Fibroblast of lung (primary cell): ENCODE data around the gene NME1. TPM values are rescaled to one million over a fixed set of nuclear protein-coding genes. Genes with fewer than 3 reads are reported as not detected.
A peak's percentile ranks its signal among the peaks of the same experiment; 100 is the strongest.

Source experiments
- DNase-seq, 2 donors: peaks; one replicate each; pipeline versions ENCODE4 v3.0.0 to v3.0.0-alpha.2; 2010; ENCODE audit warnings: low read depth in 2 of 2
- H2AFZ ChIP-seq: 2 replicates; pipeline ENCODE4 v1.5.1; 2012; ENCODE audit warnings: low read length, control low read depth, inconsistent platforms
- H3K27ac ChIP-seq: 2 replicates; pipeline ENCODE4 v1.5.1; 2011; ENCODE audit warnings: low read length, control low read depth; ENCODE audit not compliant: insufficient read depth
- H3K27me3 ChIP-seq: 2 replicates; pipeline ENCODE4 v1.5.1; 2011; ENCODE audit warnings: mild to moderate bottlenecking, low read length; ENCODE audit not compliant: control insufficient read depth, insufficient read depth
- H3K36me3 ChIP-seq: 2 replicates; pipeline ENCODE4 v1.5.1; 2011; ENCODE audit warnings: low read length; ENCODE audit not compliant: control insufficient read depth, insufficient read depth
- H3K4me1 ChIP-seq: 2 replicates; pipeline ENCODE4 v1.5.1; 2011; ENCODE audit warnings: low read length; ENCODE audit not compliant: control insufficient read depth, insufficient read depth; ENCODE audit errors: extremely low read depth
- H3K4me2 ChIP-seq: 2 replicates; pipeline ENCODE4 v1.5.1; 2011; ENCODE audit warnings: low read length, control low read depth; ENCODE audit not compliant: insufficient read depth; ENCODE audit errors: extremely low read depth
- H3K4me3 ChIP-seq, 4 experiments: fragments of 200-600 bp in 1 of 4; sonication (generic) in 1 of 4; replicated peaks in 1 of 4; 2 replicates each; pipeline ENCODE4 v1.5.1; 2011 to 2016; ENCODE audit warnings: low read length in 4 of 4, low read depth in 3 of 4, mild to moderate bottlenecking in 3 of 4, control low read depth in 2 of 4, inconsistent platforms in 1 of 4, mixed read lengths in 1 of 4; ENCODE audit not compliant: insufficient read depth in 1 of 4; ENCODE audit errors: control extremely low read depth in 1 of 4
- H3K79me2 ChIP-seq: 2 replicates; pipeline ENCODE4 v1.5.1; 2012; ENCODE audit warnings: mild to moderate bottlenecking, low read length, inconsistent platforms; ENCODE audit not compliant: control insufficient read depth, insufficient read depth
- H3K9ac ChIP-seq: 2 replicates; pipeline ENCODE4 v1.5.1; 2011; ENCODE audit warnings: mild to moderate bottlenecking, low read length, control low read depth; ENCODE audit not compliant: insufficient read depth
- H3K9me3 ChIP-seq: 2 replicates; pipeline ENCODE4 v1.5.1; 2012; ENCODE audit warnings: low read depth, low read length; ENCODE audit not compliant: control insufficient read depth, insufficient read depth
- H4K20me1 ChIP-seq: 2 replicates; pipeline ENCODE4 v1.5.1; 2011; ENCODE audit warnings: low read length; ENCODE audit not compliant: control insufficient read depth, insufficient read depth; ENCODE audit errors: extremely low read depth
- EZH2 ChIP-seq: IDR thresholded peaks from 2 replicates; pipeline ENCODE4 v1.5.1; 2012; ENCODE audit warnings: low read length, control low read depth, mild to moderate bottlenecking; ENCODE audit errors: missing control alignments
- polyA plus RNA-seq, 2 donors: library from polyadenylated mRNA; depleted of rRNA in 1 of 2; stranded (reverse) in 1 of 2; unstranded in 1 of 2; fragments of >200 nt; gene quantifications; 2 replicates each; pipeline ENCODE4 v1.2.1, GENCODE V29; 2011 to 2012; ENCODE audit warnings: missing spikeins in 1 of 2
- total RNA-seq: library from RNA; depleted of rRNA; stranded (reverse); fragments of >200 nt; gene quantifications from 2 replicates; pipeline ENCODE4 v1.2.1, GENCODE V29; 2014
- TF ChIP-seq, protein P1 (sequence below), 2 donors: IDR thresholded peaks in 1 of 2; conservative IDR thresholded peaks in 1 of 2; 1 replicate in 1 of 2; 2 replicates in 1 of 2; pipeline ENCODE4 v1.5.1; 2011 to 2012; ENCODE audit warnings: low read length in 2 of 2, control low read depth in 1 of 2, inconsistent platforms in 1 of 2, low read depth in 1 of 2, mild to moderate bottlenecking in 1 of 2

The NME1 gene
- total and polyA plus RNA-seq, 2 donors (not counting 1 experiment from before 2014, with no cell fraction given) = 108 to 220 TPM

DNA sequence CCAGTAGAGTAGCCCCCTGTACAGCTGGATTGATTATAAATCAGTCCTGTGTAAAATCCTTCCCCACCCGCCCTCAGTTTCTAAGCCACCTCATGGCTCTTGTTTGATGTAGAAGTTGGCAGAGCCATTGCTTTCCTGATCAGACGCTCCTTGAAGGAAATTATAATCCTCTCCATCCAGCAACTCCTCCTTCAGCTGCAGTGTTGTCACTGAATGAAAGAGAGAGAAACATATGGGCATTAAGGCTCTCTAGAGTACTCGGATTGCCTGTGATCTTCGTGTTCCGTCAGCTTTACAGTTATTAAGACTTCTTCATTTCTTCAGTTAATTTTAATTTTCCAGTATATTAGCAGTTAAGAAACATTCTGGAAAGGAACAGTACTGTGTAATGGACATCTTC is 27.1 kb downstream of the NME1 start:
- Histone ChIP-seq H3K9me3 (no peaks in the 10 kb centered on the region), H2AFZ (no peak overlapping the region), H3K27me3 (no peaks in the 10 kb centered on the region), H3K27ac (no peak overlapping the region), H3K4me2 (no peak overlapping the region), H3K4me1 (peaks cover 3% of the 10 kb centered on the region), H3K4me3 (no peak overlapping the region), H3K36me3 (no peaks in the 10 kb centered on the region), H3K79me2 (no peaks in the 10 kb centered on the region), H3K9ac (no peak overlapping the region), H4K20me1 (no peaks in the 10 kb centered on the region)
- DNase-seq = no peak
- TF ChIP-seq, protein P1, sequence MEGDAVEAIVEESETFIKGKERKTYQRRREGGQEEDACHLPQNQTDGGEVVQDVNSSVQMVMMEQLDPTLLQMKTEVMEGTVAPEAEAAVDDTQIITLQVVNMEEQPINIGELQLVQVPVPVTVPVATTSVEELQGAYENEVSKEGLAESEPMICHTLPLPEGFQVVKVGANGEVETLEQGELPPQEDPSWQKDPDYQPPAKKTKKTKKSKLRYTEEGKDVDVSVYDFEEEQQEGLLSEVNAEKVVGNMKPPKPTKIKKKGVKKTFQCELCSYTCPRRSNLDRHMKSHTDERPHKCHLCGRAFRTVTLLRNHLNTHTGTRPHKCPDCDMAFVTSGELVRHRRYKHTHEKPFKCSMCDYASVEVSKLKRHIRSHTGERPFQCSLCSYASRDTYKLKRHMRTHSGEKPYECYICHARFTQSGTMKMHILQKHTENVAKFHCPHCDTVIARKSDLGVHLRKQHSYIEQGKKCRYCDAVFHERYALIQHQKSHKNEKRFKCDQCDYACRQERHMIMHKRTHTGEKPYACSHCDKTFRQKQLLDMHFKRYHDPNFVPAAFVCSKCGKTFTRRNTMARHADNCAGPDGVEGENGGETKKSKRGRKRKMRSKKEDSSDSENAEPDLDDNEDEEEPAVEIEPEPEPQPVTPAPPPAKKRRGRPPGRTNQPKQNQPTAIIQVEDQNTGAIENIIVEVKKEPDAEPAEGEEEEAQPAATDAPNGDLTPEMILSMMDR (conservative IDR thresholded peaks at IDR 0.05 in 1 of 2, IDR thresholded peaks at IDR 0.05 in 1 of 2; ENCODE audit: low read depth in 1 of 2, low read length in 2 of 2) = no peak
- TF ChIP-seq EZH2 = no peak

DNA sequence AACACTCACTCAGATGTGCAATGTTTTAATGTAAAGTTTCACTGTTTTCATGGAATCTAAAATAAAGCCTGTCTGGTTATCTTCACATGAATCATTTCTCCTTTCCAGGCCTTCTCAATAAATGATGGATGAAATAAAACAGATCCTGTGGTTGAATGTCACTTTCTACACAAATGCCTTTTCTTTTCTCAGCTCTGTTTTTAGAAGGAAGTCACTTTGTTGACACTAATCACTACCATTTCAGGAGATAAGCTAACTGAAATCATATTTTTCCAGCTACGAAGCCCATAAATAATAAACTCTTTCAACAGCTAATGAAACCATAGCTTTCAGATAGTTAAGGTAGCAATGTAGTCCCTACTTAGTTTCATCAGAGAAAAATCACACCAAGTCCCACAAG is 30.8 kb downstream of the NME1 start:
- no peak for TF ChIP-seq EZH2
- TF ChIP-seq, protein P1 (conservative IDR thresholded peaks at IDR 0.05 in 1 of 2, IDR thresholded peaks at IDR 0.05 in 1 of 2; ENCODE audit: low read depth in 1 of 2, low read length in 2 of 2) = no peak
- Histone ChIP-seq H3K4me2 (no peak overlapping the region), H2AFZ (no peak overlapping the region), H3K79me2 (no peaks in the 10 kb centered on the region), H3K4me1 (peaks cover 3% of the 10 kb centered on the region), H3K4me3 (no peak overlapping the region), H3K9ac (no peak overlapping the region), H4K20me1 (no peaks in the 10 kb centered on the region), H3K27ac (no peak overlapping the region), H3K27me3 (no peaks in the 10 kb centered on the region), H3K36me3 (no peaks in the 10 kb centered on the region), H3K9me3 (no peaks in the 10 kb centered on the region)
- DNase-seq = no peak

DNA sequence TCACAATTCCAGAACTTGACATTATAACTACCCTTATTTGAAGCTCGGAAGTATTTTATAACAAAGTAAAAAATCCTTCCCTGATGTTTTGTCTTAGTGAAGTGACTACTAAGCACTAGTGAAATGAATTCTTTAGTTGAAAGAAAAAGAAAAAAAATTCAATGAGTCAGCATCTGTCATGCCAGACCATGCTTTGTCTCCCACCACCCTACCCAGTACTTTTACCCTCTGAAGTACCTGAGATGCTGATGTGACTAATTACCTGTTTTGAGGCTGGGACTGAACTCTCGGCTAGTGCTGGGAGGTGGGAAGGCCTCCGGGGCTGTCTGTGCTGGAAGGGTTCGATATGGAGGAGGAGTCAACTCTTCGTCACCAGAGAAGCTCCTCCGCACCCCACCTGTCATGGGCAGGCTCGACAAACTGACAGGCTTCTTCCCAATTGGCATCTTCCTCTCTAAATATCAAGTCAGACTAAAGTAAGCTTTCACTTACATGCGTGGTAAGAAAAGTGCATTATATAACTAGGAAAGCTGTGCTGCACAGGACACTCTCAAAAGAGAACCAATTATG is 32.5 kb downstream of the NME1 start:
- H3K27me3 ChIP-seq = no peaks in the 10 kb centered on the region
- peak in 1 of 2 donors; percentile 16 for DNase-seq
- H3K79me2 ChIP-seq = no peaks in the 10 kb centered on the region
- no peak overlapping the region for H3K4me3 ChIP-seq
- no peak overlapping the region for H3K9ac ChIP-seq
- H3K4me2 ChIP-seq = no peak overlapping the region
- no peaks in the 10 kb centered on the region for H3K9me3 ChIP-seq
- H2AFZ ChIP-seq = no peak overlapping the region
- H3K36me3 ChIP-seq = no peaks in the 10 kb centered on the region
- TF ChIP-seq EZH2 = no peak
- TF ChIP-seq, protein P1 (conservative IDR thresholded peaks at IDR 0.05 in 1 of 2, IDR thresholded peaks at IDR 0.05 in 1 of 2; ENCODE audit: low read depth in 1 of 2, low read length in 2 of 2) = no peak
- no peak overlapping the region for H3K27ac ChIP-seq
- no peaks in the 10 kb centered on the region for H3K4me1 ChIP-seq
- no peaks in the 10 kb centered on the region for H4K20me1 ChIP-seq
